OCI-LY7 (cell line): ENCODE measurements around the gene ZNF326. TPM values are rescaled to one million over a fixed set of nuclear protein-coding genes. Genes with fewer than 3 reads are reported as not detected.

Source experiments
- Bru-seq: library from RNA; stranded (reverse); fragments of 400-500 nt; gene quantifications from one replicate; lab custom pipeline; 2021; lab: Mats Ljungman, UMichigan
- BruChase-seq, 2 experiments: library from RNA; stranded (reverse); fragments of 400-500 nt; gene quantifications; one replicate each; lab custom pipeline; 2021; lab: Mats Ljungman, UMichigan
- BruUV-seq: library from RNA; stranded (reverse); fragments of 400-500 nt; replicated peaks from 2 replicates; lab custom pipeline; 2021; lab: Mats Ljungman, UMichigan
- CTCF ChIA-PET: fragments of 300-600 bp; sonication (Branson Sonifier 250); formaldehyde crosslinking; loops from one replicate; lab custom pipeline; 2022; ENCODE audit warnings: antibody characterized with exemption; ENCODE audit not compliant: unreplicated experiment; lab: Charles Lee
- POLR2A ChIA-PET: fragments of 300-600 bp; sonication (Branson Sonifier 250); formaldehyde crosslinking; loops from one replicate; lab custom pipeline; 2022; ENCODE audit warnings: antibody characterized with exemption; lab: Charles Lee
- DNase-seq: peaks from one replicate; pipeline ENCODE4 v3.0.0-alpha.2; 2015; ENCODE audit warnings: low spot score
- H2AFZ ChIP-seq: fragments of 200-600 bp; sonication (generic), shearing (Covaris generic); 2 replicates; pipeline ENCODE4 v1.6.1; 2014; ENCODE audit warnings: mild to moderate bottlenecking, antibody characterized with exemption, low read length, moderate library complexity
- H3K27ac ChIP-seq: fragments of 200-600 bp; sonication (generic); 2 replicates; pipeline ENCODE4 v1.5.1; 2014; ENCODE audit warnings: mixed run types, low read depth, mild to moderate bottlenecking, moderate library complexity, low read length, inconsistent platforms; ENCODE audit not compliant: poor library complexity, severe bottlenecking
- H3K36me3 ChIP-seq: fragments of 200-600 bp; sonication (generic); 2 replicates; pipeline ENCODE4 v1.6.1; 2014; ENCODE audit warnings: mild to moderate bottlenecking, antibody characterized with exemption, low read length, moderate library complexity, mixed read lengths; ENCODE audit not compliant: insufficient read depth
- H3K4me1 ChIP-seq: fragments of 200-600 bp; sonication (generic); 2 replicates; pipeline ENCODE4 v1.5.1; 2014; ENCODE audit warnings: mild to moderate bottlenecking, low read length; ENCODE audit not compliant: insufficient read depth, poor library complexity, severe bottlenecking
- H3K4me2 ChIP-seq: fragments of 200-600 bp; sonication (generic); 2 replicates; pipeline ENCODE4 v1.6.1; 2014; ENCODE audit warnings: mild to moderate bottlenecking, low read length
- H3K4me3 ChIP-seq: fragments of 200-600 bp; sonication (generic); 2 replicates; pipeline ENCODE4 v1.5.1; 2014; ENCODE audit warnings: mild to moderate bottlenecking, low read depth, low read length; ENCODE audit not compliant: poor library complexity, severe bottlenecking
- H3K79me2 ChIP-seq: fragments of 200-600 bp; sonication (generic); 2 replicates; pipeline ENCODE4 v1.6.1; 2016; ENCODE audit warnings: low read depth, mild to moderate bottlenecking, low read length, moderate library complexity, mixed read lengths; ENCODE audit not compliant: insufficient read depth
- H3K9me2 ChIP-seq: fragments of 200-600 bp; sonication (generic); 2 replicates; pipeline ENCODE4 v1.6.1; 2016; ENCODE audit warnings: mild to moderate bottlenecking, low read length, mixed read lengths; ENCODE audit not compliant: insufficient read depth
- H3K9me3 ChIP-seq: fragments of 200-600 bp; sonication (generic); 2 replicates; pipeline ENCODE4 v1.6.1; 2014; ENCODE audit warnings: mild to moderate bottlenecking, mixed run types, low read length, mixed read lengths
- H4K20me1 ChIP-seq: fragments of 200-600 bp; sonication (generic); 2 replicates; pipeline ENCODE4 v1.6.1; 2014; ENCODE audit warnings: mild to moderate bottlenecking, antibody characterized with exemption, low read length, moderate library complexity, mixed read lengths; ENCODE audit not compliant: insufficient read depth
- CTCF ChIP-seq: fragments of 200-600 bp; sonication (generic); conservative IDR thresholded peaks from 2 replicates; pipeline ENCODE4 v1.5.1; 2014; ENCODE audit warnings: mild to moderate bottlenecking, antibody characterized with exemption, low read length, moderate library complexity, mixed read lengths
- EZH2phosphoT487 ChIP-seq: fragments of 200-600 bp; sonication (generic); IDR thresholded peaks from 2 replicates; pipeline ENCODE4 v1.6.1; 2018; ENCODE audit warnings: low read depth, borderline replicate concordance, mild to moderate bottlenecking, mixed run types, antibody characterized with exemption, low read length, moderate library complexity, mixed read lengths
- intact Hi-C: fragments of 100-400 bp; cut with micrococcal nuclease; formaldehyde crosslinking; loops from one replicate; pipeline ENCODE4 v1.10.0; 2022; ENCODE audit not compliant: unreplicated experiment
- long read RNA-seq: library from polyadenylated mRNA; stranded (forward); transcript quantifications from one replicate; pipeline ENCODE4 v2.0.0, GENCODE V29; 2022
- total RNA-seq, 2 experiments: library from RNA; depleted of rRNA in 1 of 2; stranded (reverse); fragments of >200 nt in 1 of 2; shearing (Covaris generic) in 1 of 2; gene quantifications; 2 replicates each; pipeline ENCODE4 v1.2.3, GENCODE V29; 2014 to 2022

ZNF326 gene
- 10.5 and 11.5 TPM in 2 replicates for total RNA-seq (2014; rRNA removed; shearing (Covaris generic))
- 43.5 and 45.5 TPM in 2 replicates for total RNA-seq (2022)
- percentile 93 among the genes with signal in this experiment for Bru-seq, nascent RNA
- percentile 87 among the genes with signal in this experiment for BruChase-seq, experiment 1, labeled RNA remaining after a 6-hour chase
- percentile 87 among the genes with signal in this experiment for BruChase-seq, experiment 2, labeled RNA remaining after a 2-hour chase
- long read RNA-seq, transcript ZNF326-201 (12 exons, 2,729 nt) = major isoform, 12 of 31 reads
- long read RNA-seq, partial matches to known transcripts = 8 of 31 reads
- long read RNA-seq, other reads (novel, unspliced or antisense) = 8 of 31 reads

GRCh38 chr1:89994805-89995597 is at the start of gene ZNF326:
Gene ZNF326 (plus strand): TSS chr1:89995110. CDS start chr1:89995258, 148 bp downstream.
- Histone ChIP-seq H3K36me3 (peaks cover 26% of the 10 kb centered on the region), H3K9me3 (no peaks in the 10 kb centered on the region), H3K4me3 (peak within 1 kb of the TSS; percentile 90), H4K20me1 (peaks cover 24% of the 10 kb centered on the region), H3K4me2 (peak within 1 kb of the TSS; percentile 89), H3K27ac (peak within 1 kb of the TSS; percentile 67), H3K4me1 (peaks cover 28% of the 10 kb centered on the region), H2AFZ (peak within 1 kb of the TSS; percentile 73), H3K9me2 (no peaks in the 10 kb centered on the region), H3K79me2 (peaks cover 49% of the 10 kb centered on the region)
- BruUV-seq = no TSS peak
- CTCF ChIA-PET = no interaction called here
- intact Hi-C loops = loop anchor here (1.0 to 5.0 kb wide), 3 partner anchors 174 to 473 kb away; partner anchors contain the start of genes LRRC8B, LRRC8C and LRRC8D
- DNase-seq = peak; percentile 94
- POLR2A ChIA-PET = no interaction called here
- no peak for TF ChIP-seq CTCF
- TF ChIP-seq EZH2phosphoT487 = no peak

DNA sequence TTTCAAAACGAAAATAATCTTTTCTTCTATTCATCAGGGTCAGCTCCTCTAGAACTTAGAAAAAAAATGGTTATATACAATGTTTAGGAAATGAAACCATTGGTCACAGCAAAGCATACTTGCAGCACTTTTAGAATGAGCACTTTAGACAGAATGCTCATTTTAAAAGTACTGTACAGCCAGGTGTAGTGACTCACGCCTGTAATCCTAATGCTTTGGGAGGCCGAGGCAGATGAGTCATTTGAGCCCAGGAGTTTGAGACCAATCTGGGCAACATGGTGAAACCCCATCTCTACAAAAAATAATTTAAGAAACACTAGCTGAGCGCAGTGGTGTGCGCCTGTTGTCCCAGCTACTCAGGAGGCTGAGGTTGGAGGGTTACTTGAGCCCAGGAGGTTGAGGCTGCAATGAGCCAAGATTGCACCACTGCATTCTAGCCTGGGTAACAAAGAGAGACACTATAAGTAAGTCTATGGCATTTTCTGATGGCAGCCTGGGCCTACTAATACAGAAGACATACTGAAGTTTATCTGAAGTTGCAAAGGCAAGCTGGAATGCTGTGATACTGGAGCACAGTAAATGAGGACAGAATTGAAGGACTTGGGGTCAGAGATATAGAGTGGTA is 48.9 kb upstream of the ZNF326 start:
- no peaks in the 10 kb centered on the region for H3K9me2 ChIP-seq
- H4K20me1 ChIP-seq = no peaks in the 10 kb centered on the region
- peaks cover 23% of the 10 kb centered on the region for H3K4me1 ChIP-seq
- peak overlapping the region; percentile 0; the same call in 1 of the 2 replicates for H2AFZ ChIP-seq
- H3K79me2 ChIP-seq = no peaks in the 10 kb centered on the region
- no peak overlapping the region for H3K4me3 ChIP-seq
- intact Hi-C loops = no loop called here
- ChIA-PET CTCF (no interaction called here), POLR2A (interaction anchor here (0.6 kb wide), 1 partner anchor 1097 kb away, joined by 3 read pairs; no protein-coding TSS in a partner anchor)
- TF ChIP-seq CTCF (no peak), EZH2phosphoT487 (no peak)
- no peak overlapping the region for H3K27ac ChIP-seq
- H3K4me2 ChIP-seq = 0 out of 2 replicates have a peak overlapping the region, but pooled peaks have one; percentile 4
- no peaks in the 10 kb centered on the region for H3K9me3 ChIP-seq
- no TSS peak for BruUV-seq
- no peaks in the 10 kb centered on the region for H3K36me3 ChIP-seq
- DNase-seq = no peak
